Colonic mucosa (tissue), 4 donors: ENCODE results near the gene APLF. TPM values are rescaled to one million over a fixed set of nuclear protein-coding genes. Genes with fewer than 3 reads are reported as not detected.

Experiments used
- DNase-seq: peaks from one replicate; pipeline ENCODE4 v3.0.0-alpha.2; 2020
- H3K27ac ChIP-seq: fragments of 200-600 bp; one replicate; pipeline ENCODE4 v1.8.0; 2021
- H3K27me3 ChIP-seq: fragments of 200-600 bp; one replicate; pipeline ENCODE4 v1.8.0; 2021
- H3K36me3 ChIP-seq: fragments of 200-600 bp; one replicate; pipeline ENCODE4 v1.8.0; 2021
- H3K4me1 ChIP-seq: fragments of 200-600 bp; one replicate; pipeline ENCODE4 v1.8.0; 2021; ENCODE audit warnings: mild to moderate bottlenecking
- H3K4me3 ChIP-seq: fragments of 200-600 bp; one replicate; pipeline ENCODE4 v1.8.0; 2021
- H3K9ac ChIP-seq, 2 donors: one replicate each; pipeline ENCODE4 v1.7.0; 2013; ENCODE audit warnings: control low read depth in 2 of 2, low read depth in 2 of 2, low read length in 2 of 2
- H3K9me3 ChIP-seq: fragments of 200-600 bp; one replicate; pipeline ENCODE4 v1.8.0; 2021
- CTCF ChIP-seq: fragments of 200-600 bp; IDR thresholded peaks from one replicate; pipeline ENCODE4 v1.8.0; 2022; ENCODE audit warnings: antibody characterized with exemption, mild to moderate bottlenecking
- intact Hi-C: fragments of 100-400 bp; cut with DNase I; formaldehyde crosslinking; loops from one replicate; pipeline ENCODE4 v1.14.1; 2022
- total RNA-seq, 2 donors: library from RNA; stranded (reverse); fragmentation: NEBNext Ultra II Directional in 1 of 2; extraction: Animal tissue kit (Norgen Biotek cat#: 25700) in 1 of 2; gene quantifications; one replicate each; pipeline ENCODE4 v1.2.1, GENCODE V29; 2021
- donor health status: healthy.
- donor health status: DM: no; HTN: no; CAD: no.
- donor health status: DM: no; HTN: no; CAD: no.

Gene APLF
- total RNA-seq, 2 donors from 2014 or later = 0.96 to 2.6 TPM

- H3K27ac ChIP-seq = no peak overlapping the region
- H3K27me3 ChIP-seq = no peaks in the 10 kb centered on the region
- H3K4me1 ChIP-seq = no peaks in the 10 kb centered on the region
- H3K36me3 ChIP-seq = no peaks in the 10 kb centered on the region
- H3K9ac ChIP-seq = no peak overlapping the region
- intact Hi-C loops = no loop called here
- TF ChIP-seq CTCF = no peak
- no peaks in the 10 kb centered on the region for H3K9me3 ChIP-seq
- no peak overlapping the region for H3K4me3 ChIP-seq
- DNase-seq = no peak
Observed at GRCh38 chr2:68499133-68499532, 31.7 kb downstream of the APLF start.

GRCh38 chr2:68500649-68501048 lies 33.3 kb downstream of the APLF start:
- no peak for DNase-seq

GRCh38 chr2:68501768-68502167 lies 34.4 kb downstream of the APLF start:
- Histone ChIP-seq H3K36me3 (no peaks in the 10 kb centered on the region), H3K9me3 (no peaks in the 10 kb centered on the region), H3K9ac (no peak overlapping the region), H3K4me1 (no peaks in the 10 kb centered on the region), H3K27ac (no peak overlapping the region), H3K27me3 (no peaks in the 10 kb centered on the region), H3K4me3 (no peak overlapping the region)
- TF ChIP-seq CTCF = no peak
- no peak for DNase-seq
- intact Hi-C loops = no loop called here

More at GRCh38 chr2:68500649-68501048, 33.3 kb downstream of the APLF start:
- Histone ChIP-seq H3K9ac (no peak overlapping the region), H3K36me3 (no peaks in the 10 kb centered on the region), H3K27ac (no peak overlapping the region), H3K27me3 (no peaks in the 10 kb centered on the region), H3K4me3 (no peak overlapping the region), H3K9me3 (no peaks in the 10 kb centered on the region), H3K4me1 (no peaks in the 10 kb centered on the region)
- no peak for TF ChIP-seq CTCF
- intact Hi-C loops = no loop called here

- H3K9me3 ChIP-seq = no peaks in the 10 kb centered on the region
- no peak for DNase-seq
- no peaks in the 10 kb centered on the region for H3K36me3 ChIP-seq
- H3K4me1 ChIP-seq = no peaks in the 10 kb centered on the region
- TF ChIP-seq CTCF = no peak
- no peak overlapping the region for H3K9ac ChIP-seq
- H3K27me3 ChIP-seq = no peaks in the 10 kb centered on the region
- intact Hi-C loops = no loop called here
- H3K4me3 ChIP-seq = no peak overlapping the region
- no peak overlapping the region for H3K27ac ChIP-seq
Observed at GRCh38 chr2:68505603-68506159, 38.3 kb downstream of the APLF start.

GRCh38 chr2:68506170-68506569 lies 38.8 kb downstream of the APLF start:
- Histone ChIP-seq H3K4me3 (no peak overlapping the region), H3K9ac (no peak overlapping the region), H3K36me3 (no peaks in the 10 kb centered on the region), H3K4me1 (no peaks in the 10 kb centered on the region), H3K27ac (no peak overlapping the region), H3K27me3 (no peaks in the 10 kb centered on the region), H3K9me3 (no peaks in the 10 kb centered on the region)
- no peak for DNase-seq
- TF ChIP-seq CTCF = no peak
- intact Hi-C loops = no loop called here

- intact Hi-C loops = no loop called here
- DNase-seq = no peak
- H3K9ac ChIP-seq = no peak overlapping the region
- no peak overlapping the region for H3K27ac ChIP-seq
- no peak for TF ChIP-seq CTCF
- no peak overlapping the region for H3K4me3 ChIP-seq
- H3K36me3 ChIP-seq = no peaks in the 10 kb centered on the region
- no peaks in the 10 kb centered on the region for H3K4me1 ChIP-seq
- H3K27me3 ChIP-seq = no peaks in the 10 kb centered on the region
- H3K9me3 ChIP-seq = no peaks in the 10 kb centered on the region
Observed at GRCh38 chr2:68512326-68512725, 44.9 kb downstream of the APLF start.
